WTC11 (cell line): ENCODE results near the gene PARP4. TPM values are rescaled to one million over a fixed set of nuclear protein-coding genes. Genes with fewer than 3 reads are reported as not detected.
"Not testable (repeated sequence)": the region's sequence is repeated elsewhere in the genome, so short reads cannot be mapped to it uniquely, and the experiment has no call there.

Experiments used
- ATAC-seq: fragments of 200-7000 bp; cut with Tn5 transposase; 2 replicates; pipeline ENCODE4 v1.10.0; 2021; ENCODE audit warnings: mild to moderate bottlenecking, moderate library complexity
- CTCF ChIA-PET: fragments of 300-600 bp; sonication (Branson Sonifier 250); formaldehyde crosslinking; loops from one replicate; lab custom pipeline; 2021; ENCODE audit warnings: antibody characterized with exemption; lab: Charles Lee
- POLR2A ChIA-PET: fragments of 350-600 bp; sonication (Branson Sonifier 250); formaldehyde crosslinking; loops from one replicate; lab custom pipeline; 2021; ENCODE audit warnings: antibody characterized with exemption; lab: Charles Lee
- DNase-seq: peaks from one replicate; pipeline ENCODE4 v3.0.0; 2021; ENCODE audit warnings: low spot score
- H3K27ac Mint-ChIP-seq: 2 replicates; pipeline ENCODE4 v1.8.0; 2021; ENCODE audit warnings: mixed read lengths
- H3K27me3 Mint-ChIP-seq: 2 replicates; pipeline ENCODE4 v1.8.0; 2021; ENCODE audit warnings: low read depth, mild to moderate bottlenecking, moderate library complexity, mixed read lengths
- H3K36me3 Mint-ChIP-seq: 2 replicates; pipeline ENCODE4 v1.8.0; 2021; ENCODE audit warnings: mixed read lengths
- H3K4me1 Mint-ChIP-seq: 2 replicates; pipeline ENCODE4 v1.8.0; 2022; ENCODE audit warnings: mixed read lengths
- H3K4me3 Mint-ChIP-seq: 2 replicates; pipeline ENCODE4 v1.8.0; 2021; ENCODE audit warnings: mild to moderate bottlenecking, moderate library complexity, mixed read lengths
- H3K9me3 Mint-ChIP-seq: 2 replicates; pipeline ENCODE4 v1.8.0; 2021; ENCODE audit warnings: mixed read lengths
- AFF4 ChIP-seq: sonication (generic); formaldehyde crosslinking; IDR thresholded peaks from 2 replicates; pipeline ENCODE4 v1.8.1; 2023; ENCODE audit warnings: mild to moderate bottlenecking, missing genetic modification reagents, borderline replicate concordance
- ARID4B ChIP-seq: sonication (generic); formaldehyde crosslinking; IDR thresholded peaks from 2 replicates; pipeline ENCODE4 v1.8.0; 2023; ENCODE audit warnings: missing genetic modification reagents, mild to moderate bottlenecking, borderline replicate concordance
- CREB1 ChIP-seq: sonication (generic); formaldehyde crosslinking; IDR thresholded peaks from 2 replicates; pipeline ENCODE4 v1.8.0; 2023; ENCODE audit warnings: mild to moderate bottlenecking, missing genetic modification reagents
- FOXK1 ChIP-seq: sonication (generic); formaldehyde crosslinking; IDR thresholded peaks from 2 replicates; pipeline ENCODE4 v1.8.0; 2022; ENCODE audit warnings: mild to moderate bottlenecking, moderate library complexity, missing genetic modification reagents
- FOXP1 ChIP-seq: sonication (generic); formaldehyde crosslinking; IDR thresholded peaks from 2 replicates; pipeline ENCODE4 v1.8.0; 2022; ENCODE audit warnings: missing genetic modification reagents, mild to moderate bottlenecking, moderate library complexity, borderline replicate concordance
- IRF1 ChIP-seq: sonication (generic); formaldehyde crosslinking; IDR thresholded peaks from 2 replicates; pipeline ENCODE4 v1.8.0; 2023; ENCODE audit warnings: missing genetic modification reagents
- NFE2L1 ChIP-seq: sonication (generic); formaldehyde crosslinking; IDR thresholded peaks from 2 replicates; pipeline ENCODE4 v1.8.1; 2023; ENCODE audit warnings: missing genetic modification reagents
- PREB ChIP-seq: sonication (generic); formaldehyde crosslinking; IDR thresholded peaks from 2 replicates; pipeline ENCODE4 v1.8.1; 2022; ENCODE audit warnings: mild to moderate bottlenecking, missing genetic modification reagents, moderate library complexity, borderline replicate concordance
- TP53 ChIP-seq: sonication (generic); formaldehyde crosslinking; IDR thresholded peaks from 2 replicates; pipeline ENCODE4 v1.8.1; 2023; ENCODE audit warnings: mild to moderate bottlenecking, missing genetic modification reagents
- ZNF219 ChIP-seq: sonication (generic); formaldehyde crosslinking; IDR thresholded peaks from 2 replicates; pipeline ENCODE4 v1.8.0; 2023; ENCODE audit warnings: missing genetic modification reagents, mild to moderate bottlenecking, borderline replicate concordance
- ZNF396 ChIP-seq: fragments of 250-450 bp; sonication (Bioruptor Pico); IDR thresholded peaks from 2 replicates; pipeline ENCODE4 v1.8.0; 2021; ENCODE audit warnings: mild to moderate bottlenecking, moderate library complexity, borderline replicate concordance
- ZNF671 ChIP-seq: fragments of 250-450 bp; sonication (Bioruptor Pico); IDR thresholded peaks from 2 replicates; pipeline ENCODE4 v1.8.0; 2021; ENCODE audit warnings: mild to moderate bottlenecking
- total RNA-seq: library from RNA; stranded (reverse); gene quantifications from 3 replicates; pipeline ENCODE4 v1.2.3, GENCODE V29; 2021

The PARP4 gene
- total RNA-seq, 1 experiment from 2014 or later = 30.7 TPM

- TF ChIP-seq ARID4B (CRISPR knock-in tag) (no peak), ZNF396 (no peak), FOXP1 (CRISPR knock-in tag) (no peak), ZNF671 (CRISPR knock-in tag) (no peak), ZNF219 (CRISPR knock-in tag) (no peak), IRF1 (CRISPR knock-in tag) (no peak)
Observed at GRCh38 chr13:24450530-24450929, 62.0 kb downstream of the PARP4 start (continued).

- POLR2A ChIA-PET = not testable (repeated sequence)
- H3K4me3 Mint-ChIP-seq = 0 out of 2 replicates have a peak overlapping the region, but pooled peaks have one; percentile 15
Observed at GRCh38 chr13:24444851-24445250, 67.7 kb downstream of the PARP4 start.

GRCh38 chr13:24443366-24443765 lies 69.2 kb downstream of the PARP4 start:
- DNase-seq = no peak
- peaks cover 64% of the 10 kb centered on the region for H3K36me3 Mint-ChIP-seq
- no peak for ATAC-seq
- POLR2A ChIA-PET = no interaction called here
- no peaks in the 10 kb centered on the region for H3K9me3 Mint-ChIP-seq
- H3K4me1 Mint-ChIP-seq = peaks cover 18% of the 10 kb centered on the region
- TF ChIP-seq TP53 (CRISPR knock-in tag) (no peak), PREB (CRISPR knock-in tag) (no peak), FOXK1 (CRISPR knock-in tag) (no peak), CREB1 (CRISPR knock-in tag) (no peak), NFE2L1 (CRISPR knock-in tag) (no peak), AFF4 (no peak)
- no peak overlapping the region for H3K4me3 Mint-ChIP-seq
- CTCF ChIA-PET = no interaction called here
- no peaks in the 10 kb centered on the region for H3K27me3 Mint-ChIP-seq
- no peak overlapping the region for H3K27ac Mint-ChIP-seq

More at GRCh38 chr13:24444851-24445250, 67.7 kb downstream of the PARP4 start:
- H3K9me3 Mint-ChIP-seq, H3K27ac Mint-ChIP-seq, H3K27me3 Mint-ChIP-seq: not testable (repeated sequence)
- peak; percentile 23 for DNase-seq
- peaks cover 66% of the 10 kb centered on the region for H3K36me3 Mint-ChIP-seq
- peaks cover 18% of the 10 kb centered on the region for H3K4me1 Mint-ChIP-seq
- CTCF ChIA-PET = interaction anchor here (1.6 kb wide), 1 partner anchor 249 kb away, joined by 3 read pairs; no protein-coding TSS in a partner anchor
- peak; percentile 86 for ATAC-seq

GRCh38 chr13:24426045-24426444 lies 86.5 kb downstream of the PARP4 start:
- not testable (repeated sequence) for H3K4me3 Mint-ChIP-seq, H3K27ac Mint-ChIP-seq
- peaks cover 18% of the 10 kb centered on the region for H3K9me3 Mint-ChIP-seq

GRCh38 chr13:24419668-24420067 lies 92.9 kb downstream of the PARP4 start:
- POLR2A ChIA-PET, DNase-seq: not testable (repeated sequence)

More at GRCh38 chr13:24426045-24426444, 86.5 kb downstream of the PARP4 start:
- H3K4me1 Mint-ChIP-seq, H3K27me3 Mint-ChIP-seq, DNase-seq, CTCF ChIA-PET, ATAC-seq: not testable (repeated sequence)
- POLR2A ChIA-PET = interaction anchor here (0.7 kb wide), 1 partner anchor 91 kb away, joined by 7 read pairs; no protein-coding TSS in a partner anchor
- peaks cover 47% of the 10 kb centered on the region for H3K36me3 Mint-ChIP-seq

More at GRCh38 chr13:24419668-24420067, 92.9 kb downstream of the PARP4 start:
- Mint-ChIP-seq H3K36me3 (peaks cover 50% of the 10 kb centered on the region), H3K9me3 (peaks cover 35% of the 10 kb centered on the region)
- ATAC-seq, CTCF ChIA-PET, H3K4me1 Mint-ChIP-seq, H3K27ac Mint-ChIP-seq, H3K4me3 Mint-ChIP-seq, H3K27me3 Mint-ChIP-seq: not testable (repeated sequence)
